ENCODE results near the gene AKT2.

The AKT2 gene

DNA sequence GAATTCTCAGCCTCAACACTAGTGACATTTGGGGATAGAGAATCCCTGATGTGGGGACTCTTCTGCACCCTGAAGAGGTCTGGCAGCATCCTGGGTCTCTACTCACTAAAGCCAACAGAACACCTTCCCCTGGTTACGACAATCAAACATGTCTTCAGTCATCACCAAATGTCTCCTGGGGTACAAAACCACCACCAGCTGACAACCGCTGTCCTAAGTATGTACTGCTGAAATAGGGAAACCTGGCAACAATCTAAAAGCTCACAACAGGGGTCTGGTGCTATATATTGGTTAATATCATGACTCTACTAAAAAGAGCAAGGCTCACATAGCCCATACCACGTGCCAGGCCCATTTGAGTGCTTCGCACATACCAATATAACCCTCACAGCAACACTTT is 13.4 kb downstream of the AKT2 start:
- no peak for DNase-seq

DNA sequence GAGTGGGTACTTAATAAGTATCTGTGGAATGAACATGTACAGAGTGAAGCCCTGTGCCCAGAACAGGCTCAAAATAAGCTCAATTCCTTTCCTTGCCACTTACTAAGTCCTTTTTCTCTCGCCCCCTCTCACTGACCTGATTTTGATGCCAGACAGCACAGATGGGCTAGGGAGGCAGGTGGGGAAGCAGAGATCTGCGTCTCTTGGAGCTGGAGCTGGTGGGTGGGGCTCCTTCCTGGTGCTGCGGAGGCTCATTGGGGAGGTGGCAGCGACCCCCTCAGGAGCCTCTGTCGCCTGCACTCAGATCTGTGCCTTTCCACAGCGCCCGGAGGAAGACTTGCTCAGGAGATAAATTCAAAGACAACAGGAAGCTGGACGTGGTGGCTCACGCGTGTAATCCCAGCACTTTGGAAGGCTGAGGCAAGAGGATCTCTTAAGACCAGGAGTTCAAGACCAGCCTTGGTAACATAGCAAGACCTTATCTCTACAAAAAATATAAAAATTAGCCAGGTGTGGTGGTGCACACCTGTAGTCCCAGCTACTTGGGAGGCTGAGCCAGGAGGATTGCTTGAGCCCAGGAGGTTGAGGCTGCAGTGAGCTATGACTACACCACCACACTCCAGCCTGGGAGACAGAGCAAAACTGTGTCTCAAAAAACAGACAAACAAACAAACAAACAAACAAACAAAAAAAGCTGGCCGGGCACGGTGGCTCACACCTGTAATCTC is 14.6 kb downstream of the AKT2 start:
- DNase-seq, result no peak

DNA sequence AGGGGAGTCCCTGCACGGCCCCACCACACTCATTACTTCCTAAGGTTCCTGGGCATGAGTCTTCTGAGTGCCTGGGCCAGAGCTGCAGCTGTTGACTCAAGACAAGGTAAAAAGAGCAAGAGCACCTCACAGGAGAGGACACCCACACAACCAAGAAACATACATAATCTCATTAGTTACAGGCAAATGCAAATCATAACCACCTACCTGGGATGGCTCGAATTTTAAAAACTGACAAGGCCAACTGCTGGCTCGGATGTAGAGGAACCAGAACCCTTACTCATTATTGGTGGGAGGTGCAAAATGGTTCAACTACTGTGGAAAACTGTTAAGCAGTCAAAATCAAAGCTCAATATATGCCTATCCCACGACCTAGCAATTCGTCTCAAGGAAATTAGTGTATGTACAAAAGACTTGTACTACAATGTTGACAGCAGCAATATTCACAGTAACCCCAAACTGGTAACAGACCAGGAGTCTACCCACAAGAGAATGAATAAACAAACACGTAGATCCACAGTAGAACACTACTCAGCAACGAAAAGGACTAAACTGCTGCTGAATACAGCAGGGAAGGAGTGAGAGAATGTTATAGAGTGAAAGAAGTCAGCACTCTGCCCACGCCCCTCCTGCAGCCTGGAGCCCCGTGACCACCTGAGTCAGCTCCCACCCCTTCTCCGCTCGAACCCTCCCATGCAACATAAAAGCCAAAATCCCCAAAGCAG is 15.8 kb downstream of the AKT2 start:
- DNase-seq, result no peak

DNA sequence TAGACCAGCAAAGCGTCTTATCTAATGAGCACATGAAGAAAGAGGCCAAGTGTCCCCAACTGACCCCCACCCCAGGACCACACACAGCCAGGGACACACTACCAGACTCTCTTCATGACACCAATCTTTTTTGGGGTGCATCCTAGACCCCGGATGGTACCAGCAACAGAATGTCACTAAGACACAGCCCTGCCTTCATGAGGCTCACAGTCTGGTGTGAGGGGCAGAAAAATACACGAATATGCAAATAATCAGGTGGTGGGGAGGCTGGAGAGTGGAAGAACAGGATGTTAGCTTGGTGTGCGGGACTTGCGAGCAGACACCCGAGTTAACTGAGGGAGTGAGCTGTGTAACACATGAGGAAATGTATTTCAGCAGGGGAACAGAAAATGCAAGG is 17.5 kb downstream of the AKT2 start:
- no peak for DNase-seq

DNA sequence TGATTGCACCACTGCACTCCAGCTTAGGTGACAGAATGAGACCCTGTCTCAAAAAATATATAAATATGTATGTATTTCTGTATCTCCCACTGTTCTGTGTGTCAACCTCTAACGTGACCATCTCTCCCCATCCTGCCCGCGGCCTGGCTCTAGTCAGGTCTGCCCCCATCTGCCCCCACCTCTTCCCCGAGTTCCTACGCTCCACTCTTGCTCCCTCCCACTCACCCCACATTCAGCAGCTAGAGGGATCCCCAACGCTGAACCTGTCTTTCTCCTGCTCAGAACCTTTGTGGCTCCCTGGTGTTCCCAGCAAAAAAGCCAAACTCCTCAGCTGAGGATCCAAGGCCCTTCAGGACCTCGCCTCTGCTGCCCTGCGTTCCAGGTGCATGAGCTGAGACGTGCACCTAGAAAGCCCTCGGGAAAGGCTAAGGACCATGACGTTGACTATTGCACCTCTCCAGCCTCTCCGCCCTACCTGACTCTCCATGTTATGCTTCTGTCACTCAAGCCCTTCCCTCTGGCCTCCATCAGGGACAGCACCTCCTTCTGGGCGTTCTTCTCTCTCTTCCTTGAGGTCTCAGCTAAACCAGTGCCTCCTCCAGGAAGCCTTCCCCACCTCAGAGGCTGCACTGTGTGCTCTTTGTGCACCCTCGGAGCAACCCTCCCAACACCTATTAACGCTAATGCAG is 18.1 kb downstream of the AKT2 start:
- no peak for DNase-seq

DNA sequence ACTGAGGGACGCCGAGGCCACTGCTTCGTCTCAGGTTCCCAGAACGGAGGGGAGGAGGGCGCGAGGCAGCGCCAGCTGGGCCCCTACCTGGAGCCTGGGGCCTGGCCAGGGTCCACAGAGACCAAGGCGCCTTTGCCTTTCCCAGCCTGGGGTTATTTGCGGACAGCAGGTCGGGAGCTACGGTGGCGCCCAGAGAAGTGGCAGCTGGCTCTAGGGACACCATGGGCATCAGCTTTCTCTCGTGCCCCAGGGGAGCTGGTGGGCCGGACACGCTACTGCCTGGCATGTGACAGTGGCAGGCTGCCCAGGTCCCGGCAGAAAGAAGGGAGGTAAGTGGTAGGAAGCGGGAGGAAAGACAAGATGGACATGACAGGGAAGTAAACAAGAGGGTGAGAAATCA is 19.0 kb downstream of the AKT2 start:
- DNase-seq, result no peak

DNA sequence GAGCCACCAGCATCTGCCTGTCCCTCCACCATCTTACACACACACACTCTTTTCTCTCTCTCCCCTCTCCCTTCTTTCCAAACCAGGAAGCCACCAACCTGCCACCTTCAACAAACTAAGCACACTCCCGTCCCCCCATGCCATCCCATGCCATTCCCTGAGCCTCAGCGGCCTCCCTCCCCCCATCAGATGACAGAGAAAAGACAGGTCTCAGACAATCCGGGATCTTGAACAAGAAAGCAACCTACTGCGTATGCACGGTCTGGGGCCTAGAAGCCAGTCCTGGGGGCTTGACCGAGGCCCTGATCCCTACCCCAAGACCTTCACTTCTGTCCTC is 19.4 kb downstream of the AKT2 start:
- no peak for DNase-seq

DNA sequence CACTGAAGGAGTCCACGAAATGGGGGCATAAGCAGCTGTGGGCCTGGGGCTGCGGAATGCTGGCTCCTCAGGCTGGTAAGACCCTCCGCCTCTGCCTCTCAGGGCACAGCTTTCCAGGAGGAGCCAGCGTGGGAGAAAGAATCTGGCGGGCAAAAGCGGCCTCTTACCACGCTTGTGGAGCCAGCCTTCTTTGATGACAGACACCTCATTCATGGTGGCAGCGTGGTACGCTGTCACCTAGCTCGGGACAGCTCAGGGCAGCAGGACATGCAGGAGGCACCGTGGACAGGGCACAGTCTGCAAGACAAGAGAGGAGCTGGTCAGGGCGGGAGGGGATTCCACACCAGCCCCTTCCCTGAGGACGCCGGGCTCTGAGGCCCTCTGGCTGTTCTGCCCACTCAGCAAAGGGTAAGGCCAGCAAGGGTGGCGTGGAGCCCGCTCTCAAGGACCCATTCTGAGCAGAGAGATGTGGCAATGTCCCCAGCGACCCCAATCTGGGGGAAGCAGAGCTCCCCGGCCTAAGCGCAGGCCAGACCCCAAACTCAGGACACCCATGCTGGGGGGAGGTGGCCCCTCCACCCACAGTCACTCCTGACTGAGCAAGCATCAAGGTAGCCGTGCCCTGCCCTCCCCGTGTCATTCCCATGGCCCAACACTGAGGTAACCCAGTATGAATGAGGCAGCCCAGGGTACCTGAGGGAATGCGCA is 19.9 kb downstream of the AKT2 start:
- DNase-seq, result no peak

DNA sequence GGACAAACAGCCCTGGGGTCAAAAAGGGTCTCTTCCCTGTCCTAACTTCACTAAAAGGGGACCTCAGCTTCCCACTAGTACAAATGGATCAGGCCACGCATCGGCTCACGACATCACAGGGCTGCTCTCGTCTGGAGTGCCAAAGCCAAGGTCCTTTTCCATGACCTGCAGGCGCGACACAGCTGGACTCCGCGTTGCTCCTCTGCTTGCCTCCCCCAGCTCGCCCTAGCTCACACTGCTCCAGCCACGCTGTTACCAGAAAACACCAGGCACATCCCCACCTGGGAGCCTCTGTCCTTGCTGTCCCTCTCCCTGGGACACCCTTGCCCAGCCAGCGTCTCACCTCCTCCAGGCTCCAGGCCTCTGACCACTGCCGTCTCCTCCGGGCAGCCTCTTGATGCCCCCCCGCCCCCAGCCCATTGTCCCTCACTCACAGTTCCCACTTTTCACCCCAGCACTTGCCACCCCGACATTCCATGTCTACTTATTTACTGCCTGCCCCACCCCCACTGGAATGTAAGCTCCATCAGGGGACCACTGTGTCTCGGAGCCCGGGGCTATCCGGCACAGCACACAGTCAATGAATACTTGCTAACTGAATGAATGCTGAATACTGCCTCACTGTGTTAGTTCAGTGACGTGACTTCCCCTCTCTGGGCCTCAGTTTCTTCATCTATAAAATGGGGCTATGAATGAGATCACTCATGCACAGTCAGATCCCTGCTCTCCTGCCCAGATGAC is 20.7 kb downstream of the AKT2 start:
- DNase-seq, result no peak

DNA sequence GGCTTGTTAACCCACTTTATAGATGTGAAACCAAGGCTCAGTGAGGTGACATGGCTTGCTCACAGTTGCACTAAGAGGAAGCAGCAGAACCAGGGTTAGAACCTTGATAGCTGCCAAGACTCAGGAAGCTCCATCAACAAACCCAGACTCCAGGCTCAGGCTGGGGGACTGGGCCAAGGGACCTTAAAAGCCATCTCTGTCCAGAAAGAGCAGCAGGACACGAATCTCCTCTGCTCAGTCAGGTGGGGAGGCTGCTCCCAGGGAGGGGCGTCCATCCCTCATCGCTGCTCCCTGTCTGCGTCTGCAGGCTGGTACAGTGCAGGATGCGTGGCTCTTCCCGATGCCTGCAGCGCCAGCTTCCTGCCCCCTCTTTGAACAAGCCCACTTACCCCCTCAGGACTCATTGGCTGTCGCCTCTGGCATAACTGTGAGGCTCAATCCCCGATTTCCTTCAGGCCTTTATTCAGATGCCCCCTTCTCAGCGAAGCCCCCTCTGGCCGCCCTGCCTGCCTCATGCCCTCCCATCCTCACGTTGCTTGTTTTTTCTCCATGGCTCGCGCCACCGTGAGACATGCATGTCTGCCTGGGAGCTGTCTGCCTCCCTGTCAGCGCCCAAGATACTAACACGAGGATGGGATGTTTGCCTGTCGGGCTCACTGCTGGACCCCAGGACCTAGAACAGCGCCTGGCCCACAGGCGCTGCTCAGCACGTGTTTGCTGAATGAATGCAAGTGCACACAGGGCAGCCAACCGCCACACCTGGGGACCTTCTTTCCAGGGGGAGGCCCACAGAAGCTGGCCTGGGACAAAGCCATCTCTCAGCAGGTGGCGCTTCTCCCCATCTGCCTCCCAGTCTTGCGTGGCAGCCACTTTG is 21.5 kb downstream of the AKT2 start:
- DNase-seq, result no peak

DNA sequence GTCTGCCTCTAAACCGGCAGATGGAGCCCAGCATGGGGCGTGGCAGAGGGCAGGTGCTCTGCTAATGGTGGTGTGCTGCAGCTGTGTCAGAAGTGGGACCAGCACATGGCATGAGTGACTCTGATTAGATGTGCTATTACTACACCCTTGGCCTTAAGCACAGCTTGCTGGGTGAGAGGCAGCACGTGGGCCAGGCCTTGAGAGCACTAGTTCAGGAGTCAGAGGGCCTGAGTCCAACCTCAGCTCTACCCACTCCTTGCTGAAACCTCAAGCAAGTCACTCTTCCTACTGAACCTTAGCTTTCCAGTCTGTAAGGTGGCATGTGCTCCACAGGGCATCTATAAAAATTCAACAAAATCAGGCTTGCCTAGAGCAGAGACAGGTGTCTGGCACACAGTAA is 22.7 kb downstream of the AKT2 start:
- DNase-seq, result peak; percentile 33

DNA sequence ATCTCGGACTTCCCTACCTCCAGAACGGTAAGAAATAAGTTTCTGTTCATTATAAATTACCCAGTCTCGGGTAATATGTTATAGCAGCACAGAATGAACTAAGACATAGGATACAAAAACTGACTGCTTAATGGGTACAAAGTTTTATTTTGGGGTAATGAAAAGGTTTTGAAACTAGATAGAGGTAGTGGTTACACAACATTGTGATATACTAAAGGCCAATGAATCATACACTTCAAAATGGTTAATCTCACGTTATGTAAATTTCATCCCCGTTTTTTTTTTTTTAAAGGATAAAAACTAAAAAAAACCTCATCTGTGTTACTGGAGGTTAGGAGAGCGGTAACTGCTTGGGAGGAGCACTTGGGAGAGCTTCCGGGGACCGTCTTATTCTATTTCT is 23.5 kb downstream of the AKT2 start:
- DNase-seq, result no peak

DNA sequence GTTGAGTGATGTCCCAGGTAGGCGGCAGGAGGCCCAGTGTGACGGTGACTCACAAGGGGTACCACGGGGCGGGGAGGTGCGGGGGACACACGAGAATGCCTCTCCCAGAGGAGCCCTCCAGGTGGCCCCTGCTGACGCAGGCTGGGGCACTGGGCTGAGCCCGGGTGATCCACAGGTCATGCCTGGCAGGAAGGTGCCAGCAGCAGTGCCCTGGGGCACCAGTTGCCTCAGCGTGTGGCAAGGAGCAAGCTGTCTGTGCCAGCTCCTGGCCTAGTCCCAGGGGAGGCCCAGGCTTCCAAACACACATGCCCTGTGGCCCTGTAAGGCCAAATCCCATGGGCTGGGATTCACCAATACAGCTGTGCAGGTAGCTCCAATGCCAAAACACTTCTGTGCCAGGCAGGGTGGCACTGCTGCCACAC is 28.0 kb downstream of the AKT2 start:
- no peak for DNase-seq

DNA sequence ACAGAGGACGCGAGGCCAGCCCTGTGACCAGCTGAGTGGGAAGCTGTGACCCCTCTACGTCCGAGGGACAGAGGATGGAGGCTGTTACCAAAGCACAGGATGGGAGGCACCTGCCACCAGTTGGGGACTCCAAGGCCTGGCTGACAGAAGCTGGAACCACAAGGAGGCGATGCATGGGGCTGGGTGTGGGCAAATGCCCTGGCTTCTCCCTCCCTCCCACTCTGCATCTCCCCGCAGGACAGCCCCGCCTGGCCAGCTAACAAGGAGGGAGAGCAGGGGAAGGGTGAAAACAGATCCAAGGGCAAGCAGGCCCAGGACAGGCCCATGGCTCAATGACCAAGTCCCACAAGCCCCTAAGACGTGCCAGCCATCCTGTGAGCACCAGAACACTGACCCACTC is 28.6 kb downstream of the AKT2 start:
- DNase-seq, result no peak

DNA sequence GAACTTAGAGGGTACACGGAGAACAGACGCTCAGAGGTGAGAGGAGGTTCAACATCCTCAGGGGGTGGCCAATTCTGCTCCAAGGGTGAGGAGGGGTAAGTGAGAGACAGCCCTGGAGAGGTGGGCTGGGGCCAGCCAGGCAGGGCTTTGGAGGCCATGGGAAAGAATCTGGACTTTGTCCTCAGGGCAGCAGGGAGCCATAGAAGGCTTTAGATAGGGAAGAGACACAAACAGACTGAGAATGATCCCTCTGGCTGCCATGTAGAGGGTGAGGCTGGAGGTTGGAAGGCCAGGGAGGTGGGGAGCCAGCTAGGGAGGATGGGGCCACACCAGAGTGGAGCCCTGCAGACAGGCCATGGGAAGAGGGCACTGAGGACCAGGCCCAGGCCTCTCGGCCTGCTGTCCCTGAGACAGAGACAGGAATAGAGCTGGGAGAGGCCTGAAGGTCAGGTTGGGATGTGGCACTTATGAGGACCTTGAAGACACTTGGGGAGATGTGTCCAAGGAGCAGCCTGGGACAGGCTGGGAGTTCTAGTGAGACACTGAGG is 29.5 kb downstream of the AKT2 start:
- no peak for DNase-seq

DNA sequence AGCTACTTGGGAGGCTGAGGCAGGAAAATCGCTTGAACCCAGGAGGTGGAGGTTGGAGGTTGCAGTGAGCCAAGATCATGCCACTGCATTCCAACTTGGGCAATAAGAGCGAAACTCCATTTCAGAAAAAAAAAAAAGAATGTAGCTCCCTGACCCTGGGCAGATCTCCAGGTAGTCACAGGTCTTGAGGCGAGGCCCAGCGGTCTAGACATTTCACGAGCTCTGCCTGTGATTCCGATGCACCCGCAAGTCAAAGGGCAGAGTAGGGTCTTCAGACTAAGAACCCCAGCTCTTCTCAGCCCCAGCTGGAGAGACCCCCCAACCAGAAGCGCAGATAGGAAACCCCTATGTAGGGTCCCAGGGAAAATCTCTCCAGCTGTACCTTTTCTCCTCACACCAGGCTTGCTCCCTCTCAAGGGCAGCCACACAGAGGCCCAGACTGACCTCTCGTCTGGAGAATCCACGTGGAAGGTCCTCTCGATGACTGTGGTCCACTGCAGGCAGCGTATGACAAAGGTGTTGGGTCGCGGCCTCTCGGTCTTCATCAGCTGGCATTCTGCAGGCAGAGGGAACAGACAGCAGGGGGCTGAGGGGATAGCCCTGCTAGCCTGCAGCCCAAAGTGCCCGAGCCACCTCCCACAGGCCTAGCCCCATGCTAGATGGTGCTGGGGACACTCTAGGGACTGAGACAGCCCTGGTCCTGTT is 30.3 kb downstream of the AKT2 start:
- no peak for DNase-seq

DNA sequence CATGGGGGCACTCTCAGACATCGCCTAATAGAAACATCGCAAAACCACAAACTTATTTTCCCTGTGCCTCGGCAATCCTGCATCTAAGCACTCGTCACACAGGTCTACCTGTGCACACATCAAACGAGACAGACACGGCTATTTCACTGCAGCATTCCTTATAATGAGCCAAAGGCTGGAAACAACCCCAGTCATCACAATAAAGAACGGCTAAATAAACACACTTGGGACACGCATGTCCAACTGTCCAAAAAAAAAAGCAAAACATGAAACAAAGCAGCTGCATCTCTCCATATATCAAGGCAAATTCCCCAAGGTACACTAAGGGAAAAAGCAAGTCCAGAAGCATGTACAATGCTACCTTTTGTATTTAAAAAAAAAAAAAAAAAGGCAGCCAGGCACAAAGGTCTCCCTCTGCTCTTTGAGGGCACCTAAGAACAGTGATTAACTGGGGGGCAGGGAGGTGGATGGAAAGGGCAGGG is 31.5 kb downstream of the AKT2 start:
- no peak for DNase-seq

DNA sequence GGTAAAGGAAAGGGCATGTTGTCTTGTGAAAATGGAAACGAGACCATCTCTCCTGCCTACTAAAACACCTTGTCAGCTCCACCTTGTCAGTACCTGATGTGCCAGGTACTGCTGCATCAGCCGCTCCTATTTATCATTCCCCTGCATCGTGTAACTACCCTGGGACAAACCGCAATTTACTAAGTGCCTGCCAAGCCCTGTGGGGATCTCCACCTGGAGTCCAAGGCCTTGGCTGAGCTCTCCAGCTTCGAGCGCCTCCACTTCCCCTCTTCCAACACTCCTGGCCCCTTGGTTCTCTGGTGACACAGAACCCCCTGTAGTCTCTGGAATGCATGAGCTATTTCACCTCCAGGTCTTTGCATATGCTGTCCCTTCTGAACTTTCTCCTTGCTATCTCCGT is 32.8 kb downstream of the AKT2 start:
- DNase-seq, result no peak

DNA sequence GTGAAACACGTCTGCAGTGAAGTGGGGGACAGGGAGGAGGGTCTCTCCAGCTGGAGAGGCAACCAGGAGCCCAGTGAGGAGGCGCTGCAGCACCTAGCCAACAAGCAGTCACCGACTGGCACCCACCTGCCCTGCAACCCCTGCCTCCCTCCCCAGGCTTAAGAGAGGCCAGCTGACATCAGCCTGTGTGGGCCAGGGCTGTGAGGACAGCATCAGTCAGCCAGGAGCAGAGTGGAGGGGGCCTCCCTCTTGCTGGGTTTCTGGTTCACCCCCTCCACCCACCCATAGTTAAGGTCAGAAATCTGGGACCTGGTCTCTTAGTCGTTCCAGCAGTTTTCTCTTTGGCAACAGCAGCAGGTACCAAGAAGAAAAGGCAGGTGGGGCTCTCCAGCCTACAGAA is 33.2 kb downstream of the AKT2 start:
- DNase-seq, result no peak

DNA sequence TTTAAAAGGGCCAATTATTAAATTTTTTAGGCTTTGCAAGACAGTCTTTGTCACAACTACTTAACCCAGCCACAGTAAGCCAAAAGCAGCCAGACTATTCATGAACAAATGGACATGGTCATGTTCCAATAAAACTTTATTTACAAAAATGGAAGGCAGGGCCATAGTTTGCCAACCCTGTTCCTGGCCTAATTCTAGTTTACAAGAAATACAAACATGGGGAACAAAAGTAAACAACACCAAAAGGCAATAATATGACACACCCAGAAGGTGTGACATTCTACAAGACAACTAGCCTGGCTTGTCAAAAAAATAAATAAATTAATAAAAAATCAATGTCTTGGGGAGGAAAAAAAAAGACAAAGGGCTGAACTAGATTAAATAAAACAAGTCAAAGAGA is 33.9 kb downstream of the AKT2 start:
- no peak for DNase-seq

DNA sequence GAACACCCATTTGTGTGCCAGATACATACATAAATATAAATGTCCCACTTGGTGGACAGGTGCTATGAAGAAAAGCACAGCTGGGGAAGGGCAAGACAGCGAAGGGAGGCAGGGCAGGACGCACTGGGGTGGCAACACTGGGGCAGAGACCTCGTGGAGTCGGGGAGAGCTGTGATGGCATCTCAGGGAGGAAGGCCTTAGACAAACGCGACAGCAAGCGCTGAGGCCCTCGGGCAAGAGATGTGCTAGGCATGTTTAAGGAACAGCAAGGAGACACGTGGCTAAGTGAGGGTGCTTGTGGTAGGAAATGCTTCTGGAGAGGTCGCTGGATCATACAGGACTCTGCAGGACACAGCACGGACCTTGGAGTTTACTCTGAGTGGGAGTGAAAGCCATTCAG is 35.4 kb downstream of the AKT2 start:
- DNase-seq, result no peak
